GM18519 (cell line): ENCODE data around the gene SIGLEC8.
"Not testable (repeated sequence)": the region's sequence is repeated elsewhere in the genome, so short reads cannot be mapped to it uniquely, and the experiment has no call there.

Source experiments
- ATAC-seq: cut with Tn5 transposase; IDR thresholded peaks from one replicate; pipeline ENCODE4 v1.9.1; 2021; ENCODE audit warnings: mild to moderate bottlenecking, moderate library complexity; ENCODE audit not compliant: unreplicated experiment, low FRiP score

SIGLEC8 gene

DNA sequence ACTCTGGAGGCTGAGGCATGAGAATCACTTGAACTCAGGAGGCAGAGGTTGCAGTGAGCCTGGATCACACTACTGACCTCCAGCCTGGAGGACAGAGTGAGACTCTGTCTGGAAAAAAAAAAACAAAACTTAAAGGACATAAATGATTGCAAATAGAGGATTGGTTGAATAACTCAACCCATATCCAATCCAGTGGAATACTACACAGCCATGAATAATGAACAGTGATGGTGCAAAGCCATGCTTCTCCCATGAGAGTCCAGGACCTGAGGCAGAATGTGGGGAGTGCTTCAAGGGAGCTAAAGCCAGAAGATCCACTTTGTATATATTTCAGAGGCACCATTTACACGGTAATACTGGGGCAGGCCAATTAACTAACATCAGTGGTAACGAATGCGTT lies 17.9 kb upstream of the SIGLEC8 start:
- ATAC-seq, result no peak

DNA sequence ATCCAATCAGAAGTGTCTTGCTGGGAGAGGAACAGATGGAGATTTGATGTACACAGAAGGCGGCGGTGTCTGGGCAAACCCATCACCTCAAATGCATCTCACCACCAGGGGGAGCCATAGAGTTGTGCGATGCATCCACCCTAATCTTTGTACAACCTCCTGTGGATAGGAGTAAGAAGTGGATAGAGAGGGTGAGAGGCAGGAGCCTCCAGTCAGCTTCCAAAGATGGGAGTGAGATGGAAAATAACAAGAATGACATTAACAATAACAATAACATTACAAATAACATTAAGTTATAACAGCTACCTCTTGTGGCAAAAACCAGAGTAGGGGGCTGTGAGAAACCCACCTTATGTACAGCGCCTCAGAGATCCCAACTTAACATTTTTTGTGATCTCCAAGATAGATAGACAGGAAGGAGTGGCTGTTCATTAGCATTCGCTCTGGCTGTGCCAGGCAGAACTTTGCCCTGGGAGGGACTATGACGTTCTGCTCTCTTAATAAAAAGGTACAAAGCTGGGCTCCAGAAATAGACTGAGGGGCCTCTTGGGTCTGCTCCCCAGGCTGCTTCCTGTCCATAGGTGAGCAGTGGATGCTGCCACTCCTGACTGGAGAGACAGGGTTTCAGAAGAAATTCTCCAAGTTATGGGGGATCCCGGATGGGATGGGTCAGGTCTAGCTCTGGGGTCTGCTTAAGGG lies 14.9 kb upstream of the SIGLEC8 start:
- ATAC-seq, result no peak

DNA sequence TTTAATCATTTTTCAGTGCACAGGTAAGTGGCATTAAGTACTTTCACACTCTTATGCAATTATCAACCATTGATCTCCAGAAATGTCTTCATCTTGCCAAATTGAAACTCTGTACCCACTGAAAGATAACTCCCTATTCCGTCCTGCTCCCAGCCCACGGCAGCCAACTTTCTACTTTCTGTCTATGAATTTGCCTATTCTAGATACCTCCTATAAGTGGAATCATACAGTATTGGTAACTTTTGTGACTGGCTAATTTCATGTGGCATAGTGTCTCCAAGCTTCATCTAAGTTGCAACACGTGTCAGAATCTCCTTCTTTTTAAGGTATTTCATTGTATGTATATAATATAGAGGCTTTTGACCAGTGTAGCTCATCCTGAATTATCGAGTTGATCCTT lies 14.4 kb upstream of the SIGLEC8 start:
- no peak for ATAC-seq

DNA sequence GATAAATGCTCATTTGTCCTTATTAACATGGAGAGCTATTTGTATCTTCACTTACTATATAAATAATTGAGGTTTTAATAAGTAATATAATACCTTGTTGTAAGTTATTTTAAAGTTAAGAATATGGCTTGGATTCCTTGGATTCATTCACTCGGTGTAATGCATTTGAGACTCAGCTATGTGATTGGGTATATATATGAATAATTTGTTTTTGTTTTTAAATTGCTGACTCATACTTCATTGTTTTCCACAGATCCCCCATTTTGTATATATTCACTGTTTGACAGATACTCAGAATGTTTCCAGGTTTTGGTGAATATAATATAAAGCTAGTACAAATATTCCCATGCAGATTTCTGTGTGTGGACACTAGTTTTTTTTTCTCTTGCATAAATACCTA lies 13.3 kb upstream of the SIGLEC8 start:
- ATAC-seq, result no peak

DNA sequence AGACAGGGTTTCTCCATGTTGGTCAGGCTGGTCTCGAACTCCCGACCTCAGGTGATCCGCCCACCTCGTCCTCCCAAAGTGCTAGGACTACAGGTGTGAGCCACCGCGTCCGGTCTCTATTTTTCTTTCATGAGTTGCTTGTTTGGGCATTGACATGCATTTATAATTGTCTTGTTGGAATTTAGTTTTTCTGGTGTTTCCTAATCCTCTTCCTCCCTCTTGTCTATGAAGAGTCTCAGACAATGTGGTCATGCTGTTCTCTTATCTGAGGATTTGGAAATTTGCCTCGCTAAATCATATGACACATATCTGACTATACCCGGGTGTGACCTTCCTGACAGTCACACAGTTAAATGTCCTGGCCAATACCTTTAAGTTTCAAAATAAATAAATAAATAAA lies 12.7 kb upstream of the SIGLEC8 start:
- no peak for ATAC-seq

DNA sequence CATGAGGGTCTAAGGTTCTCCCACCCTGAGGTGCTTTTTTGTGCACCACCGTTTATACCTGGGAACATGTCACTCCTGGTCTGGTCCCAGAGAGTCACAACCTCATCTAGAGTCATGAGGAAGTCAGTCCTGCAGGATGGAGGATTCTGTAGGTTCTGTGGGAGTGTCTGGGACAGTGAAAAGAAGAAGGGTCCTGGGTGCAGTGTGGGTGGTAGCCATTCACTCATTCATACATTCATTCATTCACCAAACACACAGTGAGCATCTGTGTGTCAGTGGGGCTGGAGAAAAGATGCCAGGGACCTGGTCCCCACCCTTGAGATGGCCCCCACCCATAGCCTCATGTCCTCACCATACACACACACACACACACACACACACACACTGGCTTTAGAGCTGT lies 11.4 kb upstream of the SIGLEC8 start:
- ATAC-seq, result no peak

DNA sequence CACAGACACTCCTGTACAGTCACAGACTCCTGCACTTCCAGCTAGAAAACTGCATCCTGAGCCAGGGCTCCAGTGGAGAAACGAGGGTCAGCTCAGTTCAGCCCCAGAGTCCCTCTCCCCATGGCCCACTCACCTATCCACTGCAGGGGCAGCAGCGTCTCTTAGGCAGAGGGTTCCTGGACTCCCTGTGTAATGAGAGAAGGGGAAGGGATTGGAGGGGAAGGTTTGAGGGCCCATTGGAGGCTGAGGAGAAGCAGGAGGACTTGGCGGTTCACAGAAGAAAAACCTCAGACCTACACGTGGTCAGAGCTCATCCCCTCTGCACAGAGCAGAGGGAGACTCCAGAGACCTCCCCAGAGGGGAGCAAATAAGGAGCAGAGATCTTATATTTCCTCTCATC lies 10.9 kb upstream of the SIGLEC8 start:
- no peak for ATAC-seq

DNA sequence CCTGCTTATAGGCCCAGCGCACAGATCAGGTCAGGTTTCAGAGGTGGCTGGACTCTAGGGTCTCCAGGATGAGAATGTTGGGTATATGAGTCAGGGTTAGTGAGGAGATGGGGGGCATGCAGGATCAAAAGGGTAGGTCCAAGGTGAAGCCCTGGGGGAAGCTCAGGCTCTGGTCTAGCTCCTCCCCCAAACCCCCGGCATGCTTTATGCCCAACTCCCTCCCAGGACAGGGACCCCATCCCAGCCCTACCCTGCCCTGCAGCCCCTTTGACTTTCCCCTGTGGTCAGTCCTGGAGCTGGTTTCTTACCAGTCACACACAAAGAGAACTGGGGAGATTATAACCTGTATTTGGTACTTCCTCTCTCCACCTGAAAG lies 10.3 kb upstream of the SIGLEC8 start:
- no peak for ATAC-seq

DNA sequence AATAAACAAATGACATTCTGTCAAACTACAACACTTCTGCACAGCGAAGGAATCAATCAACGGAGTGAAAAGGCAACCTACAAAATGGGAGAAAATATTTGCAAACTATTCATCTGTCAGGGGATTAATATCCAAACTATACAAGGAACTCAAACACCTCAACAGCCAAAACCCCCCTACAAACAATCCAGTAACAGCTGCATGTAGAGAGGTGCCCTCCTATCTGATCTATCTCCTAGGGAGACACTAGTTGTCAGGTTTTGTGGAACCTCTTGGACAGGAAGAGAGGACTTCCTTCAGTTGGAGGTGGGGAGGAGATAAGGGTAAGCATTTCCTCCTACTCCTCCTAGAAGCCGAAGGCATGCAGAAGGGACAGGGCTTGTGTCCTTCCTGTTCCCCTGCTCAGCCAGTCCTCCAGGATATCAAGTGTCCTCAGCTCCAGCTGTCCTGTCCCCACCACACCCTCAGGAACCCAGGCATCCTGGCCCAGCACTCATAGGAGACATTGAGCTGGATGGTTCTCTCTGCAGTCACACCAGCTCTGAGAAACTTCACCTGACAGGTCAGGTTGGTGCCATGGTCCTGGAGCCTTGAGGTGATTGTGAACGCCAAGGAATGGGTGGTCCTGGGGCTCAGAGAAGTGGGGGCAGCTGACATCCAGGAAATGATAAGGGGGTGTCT lies 9.8 kb upstream of the SIGLEC8 start:
- ATAC-seq, result no peak

DNA sequence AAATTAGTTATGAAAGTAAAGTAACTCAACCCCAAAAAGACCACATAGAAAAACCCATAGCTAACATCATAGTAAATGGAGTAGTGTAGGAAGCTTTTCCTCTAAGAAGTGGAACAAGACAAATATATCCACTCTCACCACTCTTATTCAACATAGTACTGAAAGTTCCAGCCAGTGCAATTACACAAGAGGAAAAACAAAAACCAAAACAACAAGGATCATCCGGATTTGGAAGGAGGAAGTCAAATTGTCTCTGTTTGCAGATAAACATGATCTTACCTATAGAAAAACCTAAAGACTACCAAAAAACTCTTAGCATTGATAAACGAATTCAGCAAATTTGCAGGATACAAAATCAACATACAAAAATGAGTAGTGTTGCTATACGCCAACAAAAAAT lies 8.5 kb upstream of the SIGLEC8 start:
- no peak for ATAC-seq

DNA sequence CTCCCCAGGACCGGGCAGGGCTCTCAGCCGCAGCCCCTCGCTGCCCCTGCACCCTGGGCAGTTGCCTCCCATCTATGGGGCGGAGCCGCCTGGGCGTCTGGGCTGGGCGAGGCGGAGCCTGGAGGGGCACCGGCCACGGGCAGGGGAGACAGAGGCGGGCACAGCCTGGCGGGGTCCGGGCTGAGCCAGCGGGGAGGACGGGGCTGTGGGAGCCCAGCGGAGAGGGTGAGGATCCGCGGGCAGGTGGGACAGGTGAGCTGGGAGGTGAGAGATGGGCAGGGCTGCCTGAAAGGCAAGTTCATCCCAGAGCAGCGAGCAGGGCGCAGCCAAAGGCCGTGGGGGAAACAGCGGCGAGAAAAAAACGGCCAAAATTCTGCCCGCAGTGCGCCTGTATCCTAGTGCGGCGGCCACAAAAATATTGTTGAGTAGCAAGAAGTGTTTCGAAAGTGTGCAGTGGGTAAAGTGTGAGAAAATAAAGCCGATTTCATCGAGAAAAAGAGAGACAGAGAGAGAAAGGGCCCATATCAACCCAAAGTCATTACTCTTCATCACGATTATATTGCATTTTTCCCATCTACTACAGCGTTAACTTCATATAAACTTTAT lies 5.8 kb upstream of the SIGLEC8 start:
- not testable (repeated sequence) for ATAC-seq

DNA sequence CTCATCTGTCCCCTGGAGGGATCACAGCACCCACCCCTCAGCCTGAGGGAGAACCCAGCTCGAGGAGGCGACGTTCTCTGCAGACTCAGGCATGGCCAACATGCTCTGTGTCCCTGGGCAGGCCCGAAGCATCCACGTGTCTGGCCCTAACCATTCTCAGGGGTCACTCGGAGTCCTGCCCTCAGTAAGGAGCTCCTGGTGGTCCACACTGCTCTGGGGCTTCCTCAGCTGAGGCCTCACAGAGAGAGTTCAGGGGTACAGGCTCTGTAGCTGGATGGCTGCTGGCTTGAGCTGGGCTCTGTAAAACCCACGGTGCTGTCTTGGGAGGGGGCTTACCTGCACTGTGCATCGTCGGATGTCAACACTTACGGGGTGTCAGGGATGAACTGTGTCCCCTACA lies 4.4 kb upstream of the SIGLEC8 start:
- ATAC-seq, result no peak

DNA sequence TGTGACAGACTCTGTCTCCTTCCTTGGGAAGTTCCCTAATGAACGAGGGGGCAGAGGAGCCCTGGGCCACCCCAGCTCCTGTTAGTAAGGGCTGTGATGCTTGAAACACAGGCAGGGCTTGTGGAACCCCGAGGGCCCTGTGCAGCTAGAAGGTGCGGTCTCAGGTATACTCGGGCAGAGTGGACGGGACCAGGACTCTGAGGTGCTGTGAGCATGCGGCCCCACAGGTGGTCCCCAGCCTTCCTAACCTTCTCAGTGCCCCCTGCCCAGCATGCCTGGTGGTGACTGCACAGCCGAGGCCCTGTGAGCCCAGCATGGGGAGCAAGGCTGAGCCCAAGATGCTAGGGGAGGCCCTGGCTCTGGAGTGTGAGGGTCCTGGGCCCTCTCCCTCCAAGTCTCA lies 4.0 kb upstream of the SIGLEC8 start:
- ATAC-seq, result no peak

DNA sequence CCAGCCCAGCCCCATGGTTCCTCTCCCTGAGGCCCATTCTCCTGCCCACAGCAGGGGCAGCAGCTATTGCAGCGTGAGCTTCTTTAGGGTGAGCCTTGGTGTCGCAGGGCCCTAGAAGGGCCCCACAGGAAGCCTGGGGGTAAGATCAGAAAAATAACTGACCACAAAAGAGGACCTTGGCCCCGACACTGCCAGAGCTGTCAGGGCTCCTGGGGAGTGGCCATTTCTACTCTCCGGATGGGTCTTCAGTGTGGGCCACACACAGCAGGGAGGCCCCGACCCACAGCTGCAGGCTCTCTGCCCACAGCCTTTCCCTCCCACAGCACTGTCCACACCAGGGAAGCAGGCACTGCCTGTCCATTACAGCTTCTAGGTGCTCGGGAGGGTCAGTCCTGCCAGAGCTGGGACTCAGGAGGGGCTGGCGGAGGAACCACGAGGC lies 3.5 kb upstream of the SIGLEC8 start:
- ATAC-seq, result no peak

DNA sequence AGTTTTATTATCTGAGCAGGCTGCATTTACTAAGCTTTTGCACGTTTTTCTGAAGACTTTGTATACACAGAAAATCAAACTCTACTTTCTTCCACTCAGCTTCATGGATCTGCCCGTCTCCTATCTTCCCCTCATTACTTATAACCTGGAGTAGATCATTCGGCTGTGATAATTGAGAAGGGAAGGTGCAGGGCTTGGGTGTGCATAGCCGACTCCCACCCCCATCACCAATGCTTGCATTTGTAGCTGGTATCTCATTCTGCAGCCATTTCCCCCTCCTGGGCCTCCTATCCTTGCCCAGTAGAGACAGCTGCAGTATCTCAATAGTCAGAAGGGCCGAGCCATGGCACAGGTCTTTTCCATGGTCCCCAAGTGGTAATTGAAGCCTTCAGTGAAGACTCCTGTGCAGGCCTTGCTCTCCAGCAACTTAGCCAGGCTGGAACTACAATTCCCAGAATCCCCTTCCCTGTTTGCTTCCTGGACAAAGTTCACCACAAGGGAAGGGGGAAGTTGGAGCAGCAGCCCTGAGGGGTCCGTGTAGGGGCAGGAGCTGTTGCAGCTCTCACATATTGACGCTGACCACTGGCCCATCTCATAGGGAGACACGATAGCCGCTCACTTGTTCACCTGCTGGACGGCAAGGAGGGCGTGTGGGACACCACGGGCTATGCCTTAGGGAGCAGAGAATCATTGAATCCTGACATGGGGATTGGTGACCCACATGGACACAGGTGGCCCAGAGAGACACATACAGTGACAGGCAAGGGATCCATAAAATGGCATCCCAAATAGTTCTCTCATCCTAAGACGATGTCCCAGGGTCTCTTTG lies 2.1 kb upstream of the SIGLEC8 start:
- ATAC-seq, result no peak

DNA sequence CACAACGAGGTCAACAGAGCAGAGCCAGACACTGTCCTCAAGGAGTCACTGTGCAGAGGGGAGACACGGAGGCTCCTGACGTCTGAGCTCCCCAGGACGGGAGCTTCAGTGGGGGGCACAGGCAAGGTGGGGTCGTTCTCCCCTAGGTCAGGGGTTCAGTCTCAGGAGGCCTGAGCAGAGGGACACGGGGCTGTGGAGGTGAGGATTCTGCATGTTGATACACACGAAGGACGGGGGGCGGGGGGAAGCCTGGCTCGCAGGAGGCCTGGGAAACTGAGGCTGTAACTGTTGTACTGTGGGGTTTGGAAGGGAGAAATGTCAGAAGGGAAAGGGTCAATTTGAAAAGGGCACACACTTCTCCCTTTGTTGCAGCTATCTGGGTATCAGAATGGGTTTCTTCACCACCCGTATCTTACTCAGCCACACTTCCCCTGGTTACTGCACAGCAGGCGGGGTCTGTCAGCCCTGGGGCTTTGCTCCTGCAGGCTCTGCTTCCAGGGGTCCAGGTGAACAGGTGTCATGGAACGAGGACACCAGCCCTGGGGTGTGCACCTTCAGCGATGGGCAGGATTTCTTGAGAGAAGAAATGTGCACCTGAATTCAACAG lies 748 bp upstream of the SIGLEC8 start:
- ATAC-seq, result no peak

DNA sequence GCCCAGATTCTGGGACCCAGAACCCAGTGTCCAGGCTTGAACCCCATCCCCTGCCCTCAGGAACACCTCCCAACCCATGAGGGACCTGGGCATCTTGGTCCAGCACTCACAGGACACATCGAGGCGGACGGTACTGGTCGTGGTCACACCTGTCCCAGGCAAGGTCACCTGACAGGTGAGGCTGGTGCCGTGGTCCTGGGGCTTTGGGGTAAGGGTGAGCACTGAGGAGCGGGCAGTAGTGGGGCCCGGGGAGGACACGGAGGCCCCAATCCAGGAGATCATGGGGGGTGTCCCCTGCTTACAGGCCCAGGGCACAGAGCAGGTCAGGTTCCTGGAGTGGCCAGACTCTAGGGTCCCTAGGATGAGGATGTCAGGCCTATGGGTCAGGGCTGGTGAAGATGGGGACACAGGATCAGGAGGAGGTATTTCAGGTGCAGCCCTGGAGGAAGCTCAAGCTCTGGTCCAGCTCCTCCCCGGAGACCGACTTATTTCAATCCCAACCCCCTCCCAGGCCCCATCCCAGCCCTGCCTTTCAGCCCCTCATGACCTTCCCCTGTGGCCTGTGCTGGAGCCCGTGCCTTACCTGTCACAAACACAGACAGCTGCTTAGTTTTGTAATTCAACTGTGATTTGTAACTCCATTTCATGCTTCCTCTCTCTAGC lies 772 bp downstream of the SIGLEC8 start:
- no peak for ATAC-seq

DNA sequence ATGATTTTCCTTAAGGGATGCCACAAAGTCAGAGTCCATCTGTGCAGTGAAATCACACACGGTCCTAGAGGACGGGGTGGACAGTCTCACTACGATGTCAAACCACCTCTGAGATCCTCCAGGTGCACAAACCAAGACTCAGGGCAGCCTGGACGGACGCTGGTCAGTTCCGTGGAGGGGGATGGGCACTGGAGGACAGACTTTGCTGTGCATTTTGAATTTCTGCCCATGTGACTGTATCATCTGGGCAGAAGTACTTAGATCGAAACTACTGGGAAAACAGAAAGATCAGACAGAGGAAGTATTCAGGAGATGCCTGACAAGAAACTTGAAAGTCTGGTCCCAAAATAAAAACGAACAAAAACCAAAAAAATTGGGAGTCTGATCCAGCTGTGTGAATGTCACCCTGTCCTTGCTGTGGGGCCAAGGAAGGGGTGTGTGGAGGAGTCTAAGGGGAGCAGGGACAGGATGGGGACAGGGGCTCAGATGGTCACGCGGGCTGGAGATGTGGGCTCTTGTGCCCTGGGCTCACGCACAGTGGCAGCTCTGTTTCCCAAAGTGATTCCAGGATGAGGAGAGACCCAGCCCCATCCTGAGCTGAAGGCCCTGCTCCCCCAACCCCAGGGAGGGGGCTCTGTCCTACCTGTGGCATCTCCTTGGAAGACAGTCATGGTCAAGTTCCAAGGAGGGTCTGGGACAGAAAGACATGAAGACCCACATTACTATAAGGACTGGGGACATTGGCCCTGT lies 1.5 kb downstream of the SIGLEC8 start:
- ATAC-seq, result no peak

DNA sequence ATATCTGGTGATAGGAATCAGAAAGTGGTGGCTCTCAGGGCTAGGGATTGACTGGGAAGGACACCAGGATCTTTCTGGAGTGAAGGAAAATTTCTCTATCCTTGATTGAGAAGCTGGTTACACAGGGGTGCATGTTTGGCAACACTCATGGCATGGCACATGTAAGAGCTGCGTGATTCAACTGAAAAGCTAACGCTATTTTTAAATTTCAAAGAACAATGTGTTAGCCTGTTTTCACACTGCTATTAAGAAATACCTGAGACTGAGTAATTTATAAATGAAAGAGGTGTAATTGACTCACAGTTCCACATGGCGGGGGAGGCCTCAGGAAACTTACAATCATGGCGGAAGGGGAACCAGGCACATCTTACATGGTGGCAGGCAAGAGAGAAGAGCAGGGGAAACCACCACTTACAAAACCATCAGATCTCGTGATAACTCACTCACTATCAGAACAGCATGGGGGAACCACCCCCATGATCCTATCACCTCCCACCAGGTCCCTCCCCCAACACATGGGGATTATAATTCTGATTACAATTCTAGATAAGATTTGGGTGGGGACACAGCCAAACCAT lies 7.4 kb downstream of the SIGLEC8 start:
- ATAC-seq, result no peak
